Thyroid gland (tissue), 4 donors: ENCODE measurements around the gene ABL2.

Experiments
- POLR2A ChIP-seq, 2 donors: fragments of 450-650 bp; IDR thresholded peaks; one replicate each; pipeline ENCODE4 v1.6.1; 2017; ENCODE audit warnings: antibody characterized with exemption in 2 of 2, mild to moderate bottlenecking in 2 of 2, moderate library complexity in 1 of 2
- TF ChIP-seq, protein P1 (sequence below), 6 experiments: fragments of 200-600 bp in 3 of 6; fragments of 450-650 bp in 3 of 6; sonication (generic) in 3 of 6; IDR thresholded peaks; one replicate each; pipeline ENCODE4 v1.5.1; 2016 to 2019; ENCODE audit warnings: antibody characterized with exemption in 6 of 6, mild to moderate bottlenecking in 2 of 6, inconsistent platforms in 1 of 6, moderate library complexity in 1 of 6

DNA sequence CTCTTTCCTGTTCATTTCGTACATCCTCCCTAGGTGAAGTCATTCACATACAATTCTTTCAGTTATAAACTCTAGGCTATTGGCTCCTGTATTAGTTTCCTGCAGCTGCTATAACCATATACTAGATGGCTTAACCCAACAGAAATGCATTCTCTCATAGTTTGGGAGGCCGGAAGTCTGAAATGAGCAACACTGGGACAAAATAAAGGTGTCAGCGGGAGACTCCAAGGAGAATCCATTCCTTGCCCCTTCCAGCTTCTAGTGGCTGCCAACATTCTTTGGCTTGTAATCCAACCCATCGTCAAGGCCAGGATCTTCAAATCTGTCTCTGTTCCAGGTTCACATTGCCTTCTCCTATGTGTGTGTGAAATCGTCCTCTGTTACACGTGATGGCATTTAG, 76.3 kb downstream of the ABL2 start:
- TF ChIP-seq, protein P1, sequence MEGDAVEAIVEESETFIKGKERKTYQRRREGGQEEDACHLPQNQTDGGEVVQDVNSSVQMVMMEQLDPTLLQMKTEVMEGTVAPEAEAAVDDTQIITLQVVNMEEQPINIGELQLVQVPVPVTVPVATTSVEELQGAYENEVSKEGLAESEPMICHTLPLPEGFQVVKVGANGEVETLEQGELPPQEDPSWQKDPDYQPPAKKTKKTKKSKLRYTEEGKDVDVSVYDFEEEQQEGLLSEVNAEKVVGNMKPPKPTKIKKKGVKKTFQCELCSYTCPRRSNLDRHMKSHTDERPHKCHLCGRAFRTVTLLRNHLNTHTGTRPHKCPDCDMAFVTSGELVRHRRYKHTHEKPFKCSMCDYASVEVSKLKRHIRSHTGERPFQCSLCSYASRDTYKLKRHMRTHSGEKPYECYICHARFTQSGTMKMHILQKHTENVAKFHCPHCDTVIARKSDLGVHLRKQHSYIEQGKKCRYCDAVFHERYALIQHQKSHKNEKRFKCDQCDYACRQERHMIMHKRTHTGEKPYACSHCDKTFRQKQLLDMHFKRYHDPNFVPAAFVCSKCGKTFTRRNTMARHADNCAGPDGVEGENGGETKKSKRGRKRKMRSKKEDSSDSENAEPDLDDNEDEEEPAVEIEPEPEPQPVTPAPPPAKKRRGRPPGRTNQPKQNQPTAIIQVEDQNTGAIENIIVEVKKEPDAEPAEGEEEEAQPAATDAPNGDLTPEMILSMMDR (IDR thresholded peaks at IDR 0.05): no peak
- no peak for TF ChIP-seq POLR2A (IDR thresholded peaks at IDR 0.05)
